Rectal smooth muscle tissue (tissue), 1 donor: Measurements from ENCODE around the gene BBS12.
"Not testable (repeated sequence)": the region's sequence is repeated elsewhere in the genome, so short reads cannot be mapped to it uniquely, and the experiment has no call there.

Experiments used
- H3K27ac ChIP-seq: one replicate; pipeline ENCODE4 v1.7.0; 2013; ENCODE audit warnings: low read depth, low read length, inconsistent platforms
- H3K27me3 ChIP-seq: one replicate; pipeline ENCODE4 v1.7.0; 2013; ENCODE audit warnings: low read length; ENCODE audit not compliant: control insufficient read depth, insufficient read depth
- H3K36me3 ChIP-seq: one replicate; pipeline ENCODE4 v1.7.0; 2013; ENCODE audit warnings: low read length; ENCODE audit not compliant: control insufficient read depth, insufficient read depth
- H3K4me1 ChIP-seq: one replicate; pipeline ENCODE4 v1.7.0; 2013; ENCODE audit warnings: low read length; ENCODE audit not compliant: control insufficient read depth, insufficient read depth
- H3K4me3 ChIP-seq: one replicate; pipeline ENCODE4 v1.7.0; 2013; ENCODE audit warnings: low read length
- H3K9ac ChIP-seq: one replicate; pipeline ENCODE4 v1.7.0; 2013; ENCODE audit warnings: low read length

BBS12 gene

DNA sequence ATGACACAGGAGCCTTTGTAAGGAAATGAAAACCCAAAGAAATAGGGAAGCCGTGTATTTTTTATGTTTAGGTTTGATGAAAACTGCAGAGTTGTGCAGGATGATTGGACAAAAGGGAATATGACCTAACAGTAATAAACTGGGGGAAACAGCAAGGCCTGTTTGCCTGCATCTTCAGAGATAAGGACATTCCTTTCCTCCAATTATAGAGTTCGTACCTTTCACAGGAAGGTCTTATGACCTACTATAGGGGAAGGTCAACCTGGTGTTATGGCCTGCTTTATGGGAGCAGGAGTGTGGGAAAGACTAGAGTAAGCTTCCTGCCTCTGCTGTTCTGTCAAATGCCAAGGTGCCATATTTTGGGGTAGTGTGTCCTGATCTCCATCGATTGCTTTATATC lies 42.5 kb downstream of the BBS12 start:
- Histone ChIP-seq H3K27ac (no peak overlapping the region), H3K4me1 (no peaks in the 10 kb centered on the region), H3K9ac (no peak overlapping the region), H3K36me3 (no peaks in the 10 kb centered on the region), H3K27me3 (no peaks in the 10 kb centered on the region), H3K4me3 (no peak overlapping the region)

DNA sequence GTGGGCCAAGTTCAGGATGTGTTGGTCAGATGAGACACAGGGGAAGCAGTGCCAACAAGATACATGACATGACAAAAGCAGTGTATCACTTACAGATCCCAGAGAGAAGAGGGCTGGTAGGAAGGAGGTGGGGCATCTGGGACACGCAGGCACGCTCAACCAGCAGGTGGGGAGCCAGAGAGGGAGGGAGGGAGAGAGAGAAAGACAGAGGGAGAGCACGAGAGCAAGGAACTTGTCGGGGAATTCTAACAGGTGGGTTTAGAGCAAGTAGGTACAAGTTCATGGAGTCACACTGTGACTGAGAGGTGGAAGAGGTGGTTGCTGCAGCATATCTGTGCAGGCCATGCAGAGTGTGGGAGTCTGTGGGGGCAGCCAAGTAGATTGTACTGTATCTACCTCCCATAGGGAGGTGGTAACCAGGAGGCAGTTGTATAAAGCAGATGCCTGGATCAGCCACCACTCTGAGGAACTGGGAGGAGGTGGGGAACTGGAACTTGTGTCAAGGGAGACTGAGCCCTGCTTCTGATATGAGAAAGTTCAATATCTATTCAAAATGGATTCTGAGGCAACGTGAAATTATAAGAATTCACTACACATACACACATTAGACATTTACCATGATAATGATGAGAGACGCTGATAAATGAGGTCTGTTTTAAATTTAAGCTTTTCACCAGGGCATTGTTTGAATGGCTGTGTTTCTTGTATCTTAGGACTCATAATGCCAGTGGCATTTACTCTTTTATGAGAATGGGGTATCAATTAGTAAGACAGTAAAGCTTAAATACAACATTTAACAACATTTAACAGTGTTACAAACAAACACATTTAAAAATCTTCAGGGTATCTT lies 43.7 kb downstream of the BBS12 start:
- Histone ChIP-seq H3K4me1 (no peaks in the 10 kb centered on the region), H3K36me3 (no peaks in the 10 kb centered on the region), H3K27ac (no peak overlapping the region), H3K27me3 (no peaks in the 10 kb centered on the region), H3K4me3 (no peak overlapping the region), H3K9ac (no peak overlapping the region)

GRCh38 chr4:122776916-122777315 lies 44.4 kb downstream of the BBS12 start:
- H3K4me1 ChIP-seq, result no peaks in the 10 kb centered on the region
- H3K4me3 ChIP-seq, result no peak overlapping the region
- no peak overlapping the region for H3K27ac ChIP-seq
- no peaks in the 10 kb centered on the region for H3K36me3 ChIP-seq
- no peak overlapping the region for H3K9ac ChIP-seq
- no peaks in the 10 kb centered on the region for H3K27me3 ChIP-seq

GRCh38 chr4:122777846-122778673 lies 45.6 kb downstream of the BBS12 start:
- H3K9ac ChIP-seq, result no peak overlapping the region
- H3K4me1 ChIP-seq, result no peaks in the 10 kb centered on the region
- no peaks in the 10 kb centered on the region for H3K36me3 ChIP-seq
- H3K27me3 ChIP-seq, result no peaks in the 10 kb centered on the region
- H3K4me3 ChIP-seq, result no peak overlapping the region
- H3K27ac ChIP-seq, result no peak overlapping the region

DNA sequence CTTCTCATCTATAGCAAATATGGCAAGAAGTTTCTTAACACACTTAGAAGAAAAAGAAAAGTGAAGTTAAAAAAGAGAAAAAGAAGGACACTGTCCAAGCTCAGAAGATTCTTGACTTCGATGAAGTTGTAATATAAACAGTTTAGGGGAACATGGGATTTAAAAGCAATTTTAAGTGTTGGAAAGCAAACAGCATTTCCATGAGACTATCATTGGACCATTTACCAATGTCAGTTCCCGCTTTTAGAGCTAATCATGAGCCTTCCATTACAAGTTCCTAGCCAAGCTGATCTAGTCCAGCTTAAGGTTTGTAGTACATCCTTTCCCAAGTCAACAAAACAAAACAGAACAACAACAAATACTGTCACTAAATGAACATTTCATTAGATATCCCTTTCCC lies 49.0 kb downstream of the BBS12 start:
- H3K27me3 ChIP-seq, result no peaks in the 10 kb centered on the region
- H3K36me3 ChIP-seq, result no peaks in the 10 kb centered on the region
- peaks cover 3% of the 10 kb centered on the region for H3K4me1 ChIP-seq
- no peak overlapping the region for H3K27ac ChIP-seq
- no peak overlapping the region for H3K4me3 ChIP-seq
- no peak overlapping the region for H3K9ac ChIP-seq

- Histone ChIP-seq H3K27ac (peak overlapping the region; percentile 13), H3K4me3 (no peak overlapping the region), H3K4me1 (peaks cover 3% of the 10 kb centered on the region), H3K9ac (no peak overlapping the region), H3K27me3 (no peaks in the 10 kb centered on the region), H3K36me3 (no peaks in the 10 kb centered on the region)
Observed at GRCh38 chr4:122783301-122784215, 51.1 kb downstream of the BBS12 start.

DNA sequence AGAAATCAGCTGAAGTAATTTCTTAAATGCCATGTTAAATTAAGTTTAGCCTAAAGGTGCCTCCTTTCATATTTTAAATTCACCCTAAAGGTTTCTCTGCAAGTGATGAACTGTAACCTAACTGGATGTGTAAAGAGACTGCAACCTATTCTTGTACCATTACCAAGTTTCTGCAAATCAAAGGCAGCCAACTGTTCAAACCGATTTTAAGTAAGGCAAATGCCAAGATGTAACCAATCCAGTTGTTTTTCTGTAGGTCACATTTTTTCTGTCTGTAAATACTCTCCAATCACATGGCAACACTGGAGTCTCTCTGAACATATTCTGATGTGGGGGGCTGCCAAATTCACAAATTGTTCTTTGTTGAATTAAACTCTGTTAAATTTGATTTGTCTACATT lies 51.8 kb downstream of the BBS12 start:
- H3K27ac ChIP-seq, result no peak overlapping the region
- no peak overlapping the region for H3K4me3 ChIP-seq
- H3K27me3 ChIP-seq, result no peaks in the 10 kb centered on the region
- peaks cover 3% of the 10 kb centered on the region for H3K4me1 ChIP-seq
- no peaks in the 10 kb centered on the region for H3K36me3 ChIP-seq
- H3K9ac ChIP-seq, result no peak overlapping the region

GRCh38 chr4:122785099-122785498 lies 52.6 kb downstream of the BBS12 start:
- Histone ChIP-seq H3K27me3 (no peaks in the 10 kb centered on the region), H3K4me1 (peaks cover 3% of the 10 kb centered on the region), H3K4me3 (no peak overlapping the region), H3K9ac (no peak overlapping the region), H3K36me3 (no peaks in the 10 kb centered on the region), H3K27ac (no peak overlapping the region)

- H3K36me3 ChIP-seq, H3K9ac ChIP-seq, H3K4me3 ChIP-seq, H3K4me1 ChIP-seq, H3K27me3 ChIP-seq, H3K27ac ChIP-seq: not testable (repeated sequence)
Observed at GRCh38 chr4:122786296-122786695, 53.8 kb downstream of the BBS12 start.

GRCh38 chr4:122786920-122787319 lies 54.4 kb downstream of the BBS12 start:
- not testable (repeated sequence) for H3K9ac ChIP-seq, H3K36me3 ChIP-seq, H3K4me3 ChIP-seq, H3K4me1 ChIP-seq, H3K27me3 ChIP-seq, H3K27ac ChIP-seq

GRCh38 chr4:122787940-122788339 lies 55.4 kb downstream of the BBS12 start:
- H3K9ac ChIP-seq, result no peak overlapping the region
- H3K27me3 ChIP-seq, result no peaks in the 10 kb centered on the region
- peaks cover 3% of the 10 kb centered on the region for H3K4me1 ChIP-seq
- H3K4me3 ChIP-seq, result no peak overlapping the region
- H3K27ac ChIP-seq, result no peak overlapping the region
- no peaks in the 10 kb centered on the region for H3K36me3 ChIP-seq

GRCh38 chr4:122788935-122789334 lies 56.4 kb downstream of the BBS12 start:
- no peak overlapping the region for H3K4me3 ChIP-seq
- no peaks in the 10 kb centered on the region for H3K36me3 ChIP-seq
- no peak overlapping the region for H3K9ac ChIP-seq
- H3K27me3 ChIP-seq, result no peaks in the 10 kb centered on the region
- no peak overlapping the region for H3K27ac ChIP-seq
- peaks cover 3% of the 10 kb centered on the region for H3K4me1 ChIP-seq
